Right lobe of liver (tissue), 6 donors: Measurements from ENCODE around the gene PDPK1. TPM values are rescaled to one million over a fixed set of nuclear protein-coding genes. Genes with fewer than 3 reads are reported as not detected.
"Not testable (repeated sequence)": the region's sequence is repeated elsewhere in the genome, so short reads cannot be mapped to it uniquely, and the experiment has no call there.

ENCODE experiments used
- ATAC-seq, 4 donors: fragments of 200-7000 bp; cut with Tn5 transposase; one replicate each; pipeline ENCODE4 v1.9.1; 2020; ENCODE audit warnings: mild to moderate bottlenecking in 4 of 4, moderate library complexity in 4 of 4
- DNase-seq, 3 donors: peaks; one replicate each; pipeline ENCODE4 v3.0.0-alpha.2; 2020
- H3K27ac ChIP-seq, 3 donors: fragments of 200-600 bp; one replicate each; pipeline ENCODE4 v1.8.0; 2022
- H3K27me3 ChIP-seq, 2 donors: fragments of 200-600 bp; one replicate each; pipeline ENCODE4 v1.8.0; 2022
- H3K36me3 ChIP-seq, 4 donors: fragments of 200-600 bp; sonication (generic) in 1 of 4; one replicate each; pipeline versions ENCODE4 v1.5.1 to v1.8.0; 2017 to 2022; ENCODE audit warnings: control low read depth in 1 of 4
- H3K4me1 ChIP-seq, 4 donors: fragments of 200-600 bp; sonication (generic) in 1 of 4; one replicate each; pipeline versions ENCODE4 v1.5.1 to v1.8.0; 2017 to 2022; ENCODE audit warnings: control low read depth in 1 of 4
- H3K4me3 ChIP-seq, 3 donors: fragments of 200-600 bp; one replicate each; pipeline ENCODE4 v1.8.0; 2022
- H3K9me3 ChIP-seq, 4 donors: fragments of 200-600 bp; sonication (generic) in 1 of 4; one replicate each; pipeline versions ENCODE4 v1.5.1 to v1.8.0; 2017 to 2022; ENCODE audit warnings: control low read depth in 1 of 4
- CTCF ChIP-seq, 4 donors: fragments of 200-600 bp in 3 of 4; fragments of 450-650 bp in 1 of 4; IDR thresholded peaks; one replicate each; pipeline versions ENCODE4 v1.5.1 to v1.8.0; 2016 to 2022; ENCODE audit warnings: antibody characterized with exemption in 4 of 4, mild to moderate bottlenecking in 2 of 4
- POLR2A ChIP-seq: fragments of 450-650 bp; IDR thresholded peaks from one replicate; pipeline ENCODE4 v1.6.1; 2017; ENCODE audit warnings: antibody characterized with exemption, mild to moderate bottlenecking
- WGBS: methylation state at CpG from one replicate; pipeline ENCODE4 v1.1.6; 2018; ENCODE audit warnings: low coverage, low lambda C conversion rate; ENCODE audit not compliant: insufficient coverage; ENCODE audit errors: missing lambda C conversion rate; 5-methylcytosine and 5-hydroxymethylcytosine counted together
- intact Hi-C, 2 donors: fragments of 100-400 bp; cut with DNase I; formaldehyde crosslinking; loops; one replicate each; pipeline versions ENCODE4 v1.11.2 to v1.14.1; 2022
- total RNA-seq, 6 experiments: library from RNA; depleted of rRNA in 2 of 6; stranded (reverse); fragments of >200 nt in 2 of 6; fragmentation: NEBNext Ultra II Directional in 3 of 6; extraction: Animal tissue kit (Norgen Biotek cat#: 25700) in 3 of 6; gene quantifications; one replicate each; pipeline versions ENCODE4 v1.1.0 to v1.2.4, GENCODE V29; 2016 to 2023
- donor health status: DM: no; HTN: yes; CAD: no.
- donor health status: DM: no; HTN: no; CAD: no.
- donor health status: DM: no; HTN: no; CAD: no.
- donor health status: DM: no; HTN: yes; CAD: no.
- donor health status: DM: no; HTN: yes; CAD: no.

The PDPK1 gene
- total RNA-seq, 6 experiments from 2014 or later = 20.7 to 28.3 (median 24.5) TPM

GRCh38 chr16:2609827-2610470, 72.1 kb downstream of the PDPK1 start:
- DNase-seq (peak in 1 of 3 donors; percentile 1), ATAC-seq (no peak)
- WGBS = 83% methylated on average over 2 of the region's 12 CpGs
- Histone ChIP-seq H3K4me1 (no peaks in the 10 kb centered on the region), H3K9me3 (no peaks in the 10 kb centered on the region), H3K27ac (no peak overlapping the region), H3K36me3 (peaks cover 0 to 10% (median 6%) of the 10 kb centered on the region in 4 donors), H3K27me3 (no peaks in the 10 kb centered on the region), H3K4me3 (no peak overlapping the region)
- TF ChIP-seq POLR2A (no peak), CTCF (IDR thresholded peaks at IDR 0.05) (no peak)
- intact Hi-C loops = no loop called here

GRCh38 chr16:2610781-2611498, 73.1 kb downstream of the PDPK1 start:
- ATAC-seq (no peak), DNase-seq (peak in 1 of 3 donors; percentile 1)
- H3K4me1 ChIP-seq = no peaks in the 10 kb centered on the region
- intact Hi-C loops = no loop called here
- H3K27me3 ChIP-seq = no peaks in the 10 kb centered on the region
- TF ChIP-seq POLR2A (no peak), CTCF (IDR thresholded peaks at IDR 0.05) (no peak)
- H3K27ac ChIP-seq = no peak overlapping the region
- no peak overlapping the region for H3K4me3 ChIP-seq
- H3K9me3 ChIP-seq = no peaks in the 10 kb centered on the region
- WGBS = 88% methylated on average over 11 of the region's 29 CpGs
- peaks cover 0 to 10% (median 6%) of the 10 kb centered on the region in 4 donors for H3K36me3 ChIP-seq

- no peaks in the 10 kb centered on the region for H3K4me1 ChIP-seq
- TF ChIP-seq CTCF (IDR thresholded peaks at IDR 0.05) = no peak
- TF ChIP-seq POLR2A = no peak
- WGBS = no CpG with 5 or more reads among the region's 12 CpGs
- intact Hi-C loops = no loop called here
- no peaks in the 10 kb centered on the region for H3K27me3 ChIP-seq
- H3K9me3 ChIP-seq = no peaks in the 10 kb centered on the region
- H3K27ac ChIP-seq = no peak overlapping the region
- DNase-seq (peak in 1 of 3 donors; percentile 2), ATAC-seq (no peak)
- no peak overlapping the region for H3K4me3 ChIP-seq
- H3K36me3 ChIP-seq = peaks cover 0 to 10% (median 6%) of the 10 kb centered on the region in 4 donors
These were observed 73.7 kb downstream of the PDPK1 start for GRCh38 chr16:2611499-2611862.

GRCh38 chr16:2611877-2612276, 74.1 kb downstream of the PDPK1 start:
- H3K27ac ChIP-seq, DNase-seq, H3K9me3 ChIP-seq, H3K27me3 ChIP-seq, intact Hi-C loops, H3K4me1 ChIP-seq, H3K4me3 ChIP-seq, ATAC-seq: not testable (repeated sequence)
- no CpG with 5 or more reads among the region's 17 CpGs for WGBS
- peaks cover 0 to 10% (median 6%) of the 10 kb centered on the region in 4 donors for H3K36me3 ChIP-seq

- ATAC-seq, intact Hi-C loops, H3K27ac ChIP-seq, H3K4me1 ChIP-seq, H3K9me3 ChIP-seq, H3K4me3 ChIP-seq, H3K27me3 ChIP-seq: not testable (repeated sequence)
- WGBS = no CpG with 5 or more reads among the region's 19 CpGs
- peak in 1 of 3 donors; percentile 30 for DNase-seq
- H3K36me3 ChIP-seq = peaks cover 0 to 10% (median 6%) of the 10 kb centered on the region in 4 donors
These were observed 75.4 kb downstream of the PDPK1 start for GRCh38 chr16:2613251-2613650.
